Hindlimb muscle (tissue), 1 donor: Measurements from ENCODE around the gene CSF1R. TPM values are rescaled to one million over a fixed set of nuclear protein-coding genes. Genes with fewer than 3 reads are reported as not detected.

Experiments used
- DNase-seq: peaks from one replicate; pipeline ENCODE4 v3.0.0-alpha.2; 2013
- polyA plus RNA-seq: library from polyadenylated mRNA; unstranded; fragments of 120-200 nt; gene quantifications from one replicate; pipeline ENCODE4 v1.2.1, GENCODE V29; 2013; ENCODE audit not compliant: insufficient read length

Gene CSF1R
- polyA plus RNA-seq, 1 donor, result 45.1 TPM

DNA sequence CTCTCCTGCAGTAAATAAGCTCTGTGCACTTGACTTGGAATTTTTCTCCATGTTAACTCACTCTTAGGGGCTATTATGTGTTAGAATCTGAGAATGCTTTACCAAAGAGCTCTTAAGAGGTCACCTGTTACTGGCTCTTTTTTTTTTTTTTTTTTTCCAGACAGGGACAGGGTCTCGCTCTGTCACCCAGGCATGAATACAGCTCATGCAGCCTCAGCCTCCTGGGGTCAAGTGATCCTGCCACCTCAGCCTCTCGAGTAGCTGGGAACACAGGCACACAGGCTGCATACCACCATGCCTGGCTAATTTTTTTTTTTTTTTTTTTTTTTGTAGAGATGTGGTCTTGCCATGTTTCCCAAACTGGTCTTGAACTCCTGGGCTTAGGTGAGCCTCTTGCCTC, 63.7 kb downstream of the CSF1R start:
- DNase-seq, result no peak

DNA sequence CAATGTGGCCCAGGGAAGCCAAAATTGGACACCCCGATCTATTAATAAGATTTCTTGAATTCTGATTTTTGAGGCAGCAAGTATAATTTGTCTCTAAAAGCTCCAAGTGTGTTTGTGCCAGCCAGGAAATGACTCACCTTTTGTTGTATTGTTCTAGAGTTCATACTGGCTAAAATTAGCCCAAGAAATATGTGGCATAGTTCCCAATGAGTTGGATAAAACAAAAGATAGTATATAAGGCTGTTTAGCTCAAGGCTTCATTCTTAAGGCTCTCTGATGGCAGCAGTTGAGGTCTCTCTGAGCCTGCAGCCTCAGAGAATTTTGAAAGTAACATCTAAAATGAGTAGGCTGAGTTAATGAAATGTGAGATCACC, 64.2 kb downstream of the CSF1R start:
- no peak for DNase-seq

DNA sequence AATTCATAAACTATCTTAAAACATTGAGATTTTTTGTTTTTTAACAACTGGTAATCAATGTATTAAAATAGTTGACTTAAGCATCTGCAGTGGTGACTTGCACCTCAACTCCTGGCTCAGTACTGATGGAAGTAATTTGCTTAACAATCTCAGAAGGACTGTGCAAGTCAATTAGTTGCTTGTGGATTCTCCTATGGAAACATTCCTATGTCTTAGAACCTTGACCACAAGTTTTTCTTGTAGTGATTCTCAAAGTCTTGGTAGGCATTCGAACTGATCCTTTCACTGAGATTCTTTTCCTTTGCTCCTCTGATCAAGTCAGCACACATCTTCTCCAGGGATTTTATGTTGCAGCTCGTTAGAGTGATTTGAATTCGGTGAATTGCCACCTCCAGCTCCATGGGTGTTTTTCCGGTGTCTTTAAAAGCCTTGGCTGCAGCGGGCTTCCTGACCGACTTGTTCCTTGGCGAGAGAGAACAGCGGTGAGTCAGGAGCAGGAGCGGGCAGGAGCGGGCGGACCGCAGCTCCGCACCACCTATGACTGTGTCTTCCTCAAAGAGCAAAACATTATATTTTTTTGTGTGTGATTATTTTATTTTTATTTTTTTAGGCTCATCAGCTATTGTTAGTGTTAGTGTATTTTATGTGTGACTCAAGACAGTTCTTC, 64.7 kb downstream of the CSF1R start:
- no peak for DNase-seq

DNA sequence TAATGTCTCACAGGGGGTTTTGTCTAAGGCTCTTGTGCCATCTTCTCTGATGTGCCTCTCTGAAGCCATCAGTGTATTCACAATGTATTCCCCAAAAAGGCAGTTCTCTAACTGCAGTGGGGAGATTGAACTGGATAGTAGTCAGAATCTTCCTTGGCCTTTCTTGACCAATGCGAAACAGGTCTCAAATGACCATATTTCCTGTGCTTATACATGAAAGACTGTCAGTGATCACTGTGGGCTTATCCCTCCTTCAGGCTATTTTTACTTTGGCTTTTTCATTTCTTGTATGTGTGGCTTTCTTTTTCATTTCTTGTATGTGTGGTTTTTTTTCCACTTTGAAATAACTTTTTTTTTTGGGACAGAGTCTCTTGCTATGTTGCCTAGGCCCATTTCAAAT, 66.1 kb downstream of the CSF1R start:
- DNase-seq, result no peak

DNA sequence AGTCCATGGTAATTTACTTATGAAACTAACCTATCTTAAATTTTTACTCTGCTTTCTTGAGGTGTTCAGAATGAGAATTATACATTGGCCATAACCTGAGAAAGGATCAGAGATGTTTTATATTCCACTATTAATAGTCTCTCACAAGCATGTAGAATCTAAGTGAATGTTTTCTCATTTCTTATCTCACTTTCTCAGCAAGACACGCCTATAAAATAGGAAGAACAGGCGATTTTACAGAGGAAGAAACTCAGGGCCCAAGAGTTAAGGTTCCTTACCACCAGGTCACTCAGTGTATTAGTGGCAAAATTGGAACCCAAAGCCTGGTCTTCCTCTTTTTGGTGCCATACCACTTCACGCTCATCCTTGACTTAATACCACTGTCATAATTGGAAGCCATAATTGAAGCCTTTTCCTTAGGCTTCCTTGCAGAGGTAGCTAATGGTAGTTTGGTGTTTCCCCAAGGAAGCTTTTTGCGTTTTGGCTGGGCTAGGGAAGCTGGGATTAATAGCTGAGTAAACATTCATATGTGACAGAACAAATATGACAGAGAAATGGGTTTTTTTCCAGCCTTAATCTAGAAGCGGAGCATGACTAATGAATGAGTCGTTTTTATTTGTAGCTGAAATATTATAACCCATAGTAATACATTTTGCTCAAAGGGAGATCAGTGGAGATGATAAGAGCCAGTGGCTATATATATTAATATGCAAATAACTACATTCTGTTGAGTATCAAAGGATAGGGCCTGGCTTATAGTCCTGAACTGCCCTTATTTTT, 68.9 kb downstream of the CSF1R start:
- no peak for DNase-seq

DNA sequence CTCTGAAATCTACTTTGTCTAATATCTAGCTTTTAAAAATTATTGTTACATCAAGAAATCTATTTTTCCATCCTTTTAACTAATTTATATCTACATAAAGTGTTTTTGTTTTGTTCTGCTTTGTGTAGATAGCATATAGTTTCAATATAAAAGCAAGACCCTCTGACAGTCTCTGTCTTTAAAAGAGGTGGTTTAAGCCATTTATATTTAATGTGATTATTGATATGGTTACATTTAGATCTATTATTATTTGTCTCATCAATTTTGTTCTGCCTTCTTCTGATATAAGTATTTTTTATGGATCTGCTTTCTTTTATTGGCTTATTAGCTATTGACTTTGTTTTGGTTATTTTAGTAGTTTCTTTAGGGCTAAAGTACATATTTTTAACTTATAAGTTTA, 69.8 kb downstream of the CSF1R start:
- DNase-seq, result no peak

DNA sequence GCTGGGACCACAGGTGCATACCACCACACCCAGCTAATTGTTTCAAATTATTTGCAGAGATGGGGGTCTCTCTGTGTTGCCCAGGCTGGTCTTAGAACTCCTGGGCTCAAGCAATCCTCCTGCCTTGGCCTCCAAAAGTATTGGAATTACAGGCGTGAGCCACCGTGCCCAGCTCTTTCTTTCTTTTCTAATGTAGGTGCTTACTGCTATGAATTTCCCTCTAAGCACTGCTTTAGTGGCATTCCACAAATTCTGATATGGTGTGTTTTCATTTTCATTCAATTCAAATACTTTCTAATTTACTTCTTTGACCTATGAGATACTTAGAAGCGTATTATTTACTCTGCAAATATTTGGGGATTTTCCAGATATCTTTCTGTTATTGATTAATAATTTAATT, 70.9 kb downstream of the CSF1R start:
- DNase-seq, result no peak

DNA sequence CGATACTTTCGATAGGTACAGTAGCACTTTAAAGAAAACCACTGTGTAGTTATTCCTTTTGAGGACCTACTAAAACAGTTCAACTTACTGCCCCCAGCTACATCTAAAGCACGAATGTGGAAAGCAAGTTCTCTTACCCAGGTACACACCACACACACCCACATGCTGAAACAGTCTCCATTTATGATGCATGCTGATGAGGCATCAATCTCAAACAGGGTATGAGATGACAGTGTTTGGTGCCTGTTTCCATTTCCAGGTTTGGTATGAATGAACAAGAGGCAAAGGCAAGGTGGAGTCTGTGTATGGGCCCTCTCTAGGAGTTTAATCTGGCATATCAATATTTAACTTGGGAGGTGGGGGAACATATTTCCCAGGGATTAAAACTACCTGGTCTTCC, 71.9 kb downstream of the CSF1R start:
- no peak for DNase-seq

DNA sequence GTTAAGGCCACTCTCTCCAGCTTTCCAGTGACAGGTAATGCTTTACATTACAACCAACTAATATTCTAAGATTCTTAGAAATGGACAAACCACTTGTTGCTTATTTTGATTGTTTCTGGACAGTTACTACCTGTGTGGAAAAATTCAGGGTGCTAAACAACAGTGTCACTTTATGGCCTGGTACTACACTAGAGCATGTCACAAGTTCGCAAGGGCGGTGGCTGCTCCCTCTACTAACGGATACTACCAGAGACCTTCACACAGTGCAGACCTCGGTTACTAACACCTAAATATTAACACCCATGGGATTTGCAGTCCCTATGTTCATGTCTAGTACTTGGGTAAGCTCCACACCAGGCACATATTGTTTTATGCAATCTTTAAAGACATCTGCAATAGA, 72.4 kb downstream of the CSF1R start:
- no peak for DNase-seq

DNA sequence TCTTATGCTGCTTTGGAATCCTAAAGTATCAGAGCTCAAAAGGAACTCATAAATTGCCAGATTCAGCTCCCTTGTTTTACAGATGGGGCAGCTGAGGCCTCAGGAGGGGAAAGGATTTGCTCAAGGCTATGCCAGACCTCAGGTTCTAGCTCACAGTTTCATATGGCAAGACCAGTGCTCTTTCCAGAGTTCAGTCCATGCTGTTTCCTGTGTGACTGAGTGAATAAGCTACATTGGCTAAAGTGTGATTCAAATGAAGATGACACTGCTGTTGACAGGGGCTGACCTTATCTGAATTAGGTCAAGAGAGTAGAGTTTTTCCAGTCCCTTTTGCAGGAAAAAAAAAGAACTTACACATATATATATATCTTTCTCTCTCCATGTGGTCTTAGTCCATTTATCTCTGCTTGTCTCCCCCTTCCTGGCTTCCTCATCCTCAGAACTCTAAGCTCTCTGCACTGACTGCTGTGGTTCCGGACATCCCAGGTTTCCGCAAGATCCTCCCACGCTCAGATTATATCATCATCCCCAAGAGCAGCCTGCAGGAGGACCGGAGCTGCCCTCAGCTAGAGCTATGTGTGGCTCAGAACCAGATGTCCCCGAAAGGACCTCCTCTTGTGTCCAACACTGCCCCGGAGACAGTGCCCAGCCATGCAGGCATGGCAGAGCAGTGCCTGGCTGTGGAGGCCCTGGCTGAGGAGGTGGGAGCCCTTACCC, 76.5 kb downstream of the CSF1R start:
- no peak for DNase-seq

DNA sequence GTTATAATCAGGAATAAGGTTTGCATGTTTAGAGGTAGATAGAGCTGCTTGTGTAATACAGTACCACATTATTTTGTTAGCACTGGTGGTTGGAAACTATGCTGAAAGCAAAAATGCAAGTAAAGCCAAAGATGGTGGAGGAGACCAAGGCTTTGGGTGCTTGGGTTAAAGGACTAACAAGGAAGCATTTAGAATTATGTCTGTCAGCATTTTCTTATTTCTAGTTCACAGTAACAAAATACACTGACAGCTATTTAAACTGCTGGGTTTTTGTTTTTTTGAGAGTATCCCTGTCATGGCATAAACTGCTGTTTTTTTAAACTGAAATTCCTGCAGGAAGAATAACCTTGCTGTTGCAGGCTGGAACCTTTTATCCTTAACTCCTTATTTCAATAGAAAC, 79.3 kb downstream of the CSF1R start:
- DNase-seq, result no peak

DNA sequence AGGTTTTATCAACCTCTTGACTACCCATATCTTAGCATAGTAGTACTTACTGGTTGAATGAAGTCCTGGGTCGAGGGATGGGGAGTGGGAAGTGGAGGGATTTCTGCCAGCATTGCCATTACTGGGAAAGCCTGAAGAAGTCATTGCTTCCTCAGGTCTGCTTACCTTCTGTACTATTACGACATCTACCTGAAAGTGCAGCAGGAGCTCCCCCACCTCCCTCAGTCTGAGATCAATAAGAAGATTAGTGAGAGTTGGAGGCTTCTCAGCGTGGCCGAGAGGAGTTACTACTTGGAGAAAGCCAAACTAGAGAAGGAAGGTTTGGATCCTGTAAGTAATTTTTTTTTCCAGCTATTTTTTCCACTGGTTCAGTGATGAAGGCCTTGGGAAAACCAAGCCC, 80.0 kb downstream of the CSF1R start:
- no peak for DNase-seq

Other genes starting within 250 kb of the CSF1R start
- gene PDE6A, start 141.8 kb downstream of the CSF1R start, polyA plus RNA-seq, result 0.09 TPM
- gene SLC26A2, start 125.8 kb downstream of the CSF1R start, polyA plus RNA-seq, result 8.6 TPM
- 2.2 TPM for gene TIGD6, start 85.9 kb downstream of the CSF1R start, polyA plus RNA-seq
- gene HMGXB3, start 85.8 kb downstream of the CSF1R start, polyA plus RNA-seq, result 22.5 TPM
- gene PDGFRB, start 69.3 kb upstream of the CSF1R start, polyA plus RNA-seq, result 174 TPM
- 0.19 TPM for gene CDX1, start 80.2 kb upstream of the CSF1R start, polyA plus RNA-seq
- gene SLC6A7, start 103.5 kb upstream of the CSF1R start, polyA plus RNA-seq, result 0.22 TPM
- 116 TPM for gene CAMK2A, start 203.2 kb upstream of the CSF1R start, polyA plus RNA-seq
- gene ARSI, start 216.4 kb upstream of the CSF1R start, polyA plus RNA-seq, result 8.2 TPM